CD4-positive, alpha-beta memory T cell (primary cell): ENCODE measurements around the gene SUCLG1. TPM values are rescaled to one million over a fixed set of nuclear protein-coding genes. Genes with fewer than 3 reads are reported as not detected.

Source experiments
- CTCF ChIA-PET: fragments of 350-600 bp; sonication (Branson Sonifier 250); formaldehyde crosslinking; loops from one replicate; lab custom pipeline; 2021; ENCODE audit warnings: inconsistent platforms; ENCODE audit not compliant: partially characterized antibody; lab: Charles Lee
- POLR2A ChIA-PET: fragments of 350-600 bp; sonication (Branson Sonifier 250); formaldehyde crosslinking; loops from one replicate; lab custom pipeline; 2021; ENCODE audit not compliant: partially characterized antibody; lab: Charles Lee
- DNase-seq, 5 donors: peaks; one replicate each; pipeline versions ENCODE4 v3.0.0 to v3.0.0-alpha.2; 2020 to 2022; ENCODE audit warnings: mixed read lengths in 1 of 5
- H3K27ac ChIP-seq: one replicate; pipeline ENCODE4 v1.7.0; 2013; ENCODE audit warnings: low read depth, low read length
- H3K27me3 ChIP-seq: 2 replicates; pipeline ENCODE4 v1.7.0; 2013; ENCODE audit warnings: mild to moderate bottlenecking, low read length, moderate library complexity; ENCODE audit not compliant: insufficient read depth
- H3K36me3 ChIP-seq: 2 replicates; pipeline ENCODE4 v1.7.0; 2013; ENCODE audit warnings: mild to moderate bottlenecking, low read length, moderate library complexity; ENCODE audit not compliant: insufficient read depth
- H3K4me1 ChIP-seq: 2 replicates; pipeline ENCODE4 v1.7.0; 2013; ENCODE audit warnings: mild to moderate bottlenecking, low read length, moderate library complexity; ENCODE audit not compliant: insufficient read depth
- H3K4me3 ChIP-seq, 2 donors: one replicate each; pipeline ENCODE4 v1.7.0; 2013; ENCODE audit warnings: low read length in 2 of 2, mild to moderate bottlenecking in 1 of 2
- H3K9me3 ChIP-seq, 2 donors: one replicate each; pipeline ENCODE4 v1.7.0; 2013; ENCODE audit warnings: low read length in 2 of 2, control low read depth in 1 of 2; ENCODE audit not compliant: control insufficient read depth in 1 of 2
- H3K27ac Mint-ChIP-seq, 7 donors: one replicate each; pipeline ENCODE4 v1.8.0; 2020 to 2021; ENCODE audit warnings: mixed read lengths in 7 of 7, mild to moderate bottlenecking in 6 of 7, inconsistent platforms in 3 of 7, moderate library complexity in 3 of 7
- H3K27me3 Mint-ChIP-seq, 2 donors: one replicate each; pipeline ENCODE4 v1.8.0; 2020 to 2021; ENCODE audit warnings: mixed read lengths in 2 of 2
- H3K36me3 Mint-ChIP-seq, 2 donors: one replicate each; pipeline ENCODE4 v1.8.0; 2020 to 2021; ENCODE audit warnings: mixed read lengths in 2 of 2, inconsistent platforms in 1 of 2, mild to moderate bottlenecking in 1 of 2
- H3K4me1 Mint-ChIP-seq, 4 donors: one replicate each; pipeline ENCODE4 v1.8.0; 2020 to 2021; ENCODE audit warnings: mixed read lengths in 4 of 4, mild to moderate bottlenecking in 1 of 4
- H3K4me3 Mint-ChIP-seq, 8 donors: one replicate each; pipeline ENCODE4 v1.8.0; 2020 to 2021; ENCODE audit warnings: mixed read lengths in 8 of 8, mild to moderate bottlenecking in 7 of 8, moderate library complexity in 6 of 8, inconsistent platforms in 3 of 8
- H3K9me3 Mint-ChIP-seq, 8 donors: one replicate each; pipeline ENCODE4 v1.8.0; 2020 to 2021; ENCODE audit warnings: mixed read lengths in 8 of 8, mild to moderate bottlenecking in 5 of 8, inconsistent platforms in 3 of 8, moderate library complexity in 1 of 8
- intact Hi-C: fragments of 100-400 bp; cut with micrococcal nuclease; formaldehyde crosslinking; loops from one replicate; pipeline ENCODE4 v1.15.1; 2023
- polyA plus RNA-seq, 2 donors: library from polyadenylated mRNA; unstranded; fragments of 300-500 nt; fragmentation: Illumina TruSeq; gene quantifications; one replicate each; pipeline ENCODE4 v1.2.3, GENCODE V29; 2021
- total RNA-seq, 2 experiments: library from RNA; stranded (reverse); gene quantifications; one replicate each; pipeline ENCODE4 v1.2.3, GENCODE V29; 2021

Gene SUCLG1
- total RNA-seq, result 10 to 100 TPM; 46.5 to 46.6 TPM
- 10 to 100 TPM; 83.8 to 92.9 TPM for polyA plus RNA-seq

- intact Hi-C loops, result loop anchor here (1.0 to 2.0 kb wide), 4 partner anchors 30 to 480 kb away; no protein-coding TSS in a partner anchor
- peaks cover 3 to 9% of the 10 kb centered on the region in 2 donors for H3K36me3 Mint-ChIP-seq
- peaks cover 0 to 2% (median 0%) of the 10 kb centered on the region in 8 donors for H3K9me3 Mint-ChIP-seq
- ChIA-PET POLR2A (interaction anchor here (0.6 to 1.7 kb wide), 16 partner anchors 10 to 1981 kb away, joined by 3 to 9 read pairs (median 3); partner anchors contain the start of genes KCMF1, KDM3A and TGOLN2), CTCF (interaction anchor here (0.8 kb wide), 1 partner anchor 422 kb away, joined by 3 read pairs; the partner anchor contains the start of gene TRABD2A)
- no peaks in the 10 kb centered on the region for H3K9me3 ChIP-seq
- peak within 1 kb of the TSS; percentile 77 for H3K27ac ChIP-seq
- DNase-seq, result peak; percentile 89 to 92 (median 90)
- H3K4me1 Mint-ChIP-seq, result peaks cover 36 to 49% (median 43%) of the 10 kb centered on the region in 4 donors
- peaks cover 39% of the 10 kb centered on the region for H3K4me1 ChIP-seq
- H3K27me3 ChIP-seq, result no peaks in the 10 kb centered on the region
- H3K36me3 ChIP-seq, result no peaks in the 10 kb centered on the region
- H3K27me3 Mint-ChIP-seq, result no peaks in the 10 kb centered on the region
- H3K4me3 ChIP-seq, result peak within 1 kb of the TSS; percentile 68 to 76
- peak within 1 kb of the TSS; percentile 90 to 99 (median 91) for H3K4me3 Mint-ChIP-seq
- H3K27ac Mint-ChIP-seq, result peak within 1 kb of the TSS; percentile 89 to 99 (median 98)
Observed at GRCh38 chr2:84459018-84459943, at the start of gene SUCLG1. Gene SUCLG1 (minus strand): TSS chr2:84459280. CDS start chr2:84459269, 11 bp downstream.

GRCh38 chr2:84498150-84498799, 39.2 kb upstream of the SUCLG1 start:
- H3K27me3 ChIP-seq, result no peaks in the 10 kb centered on the region
- intact Hi-C loops, result no loop called here
- H3K27ac ChIP-seq, result no peak overlapping the region
- no peak overlapping the region for H3K4me3 ChIP-seq
- CTCF ChIA-PET, result interaction anchor here (0.8 to 2.4 kb wide), 16 partner anchors 17 to 801 kb away, joined by 3 to 37 read pairs (median 5); no protein-coding TSS in a partner anchor
- H3K4me1 Mint-ChIP-seq, result peaks cover 6 to 14% (median 7%) of the 10 kb centered on the region in 4 donors
- POLR2A ChIA-PET, result interaction anchor here (0.9 to 1.7 kb wide), 4 partner anchors 19 to 471 kb away, joined by 3 to 4 read pairs (median 3); no protein-coding TSS in a partner anchor
- no peaks in the 10 kb centered on the region for H3K27me3 Mint-ChIP-seq
- peaks cover 8% of the 10 kb centered on the region for H3K4me1 ChIP-seq
- no peak for DNase-seq
- H3K9me3 Mint-ChIP-seq, result peaks cover 0 to 4% (median 2%) of the 10 kb centered on the region in 8 donors
- no peaks in the 10 kb centered on the region for H3K9me3 ChIP-seq
- H3K36me3 Mint-ChIP-seq, result no peaks in the 10 kb centered on the region
- no peak overlapping the region for H3K4me3 Mint-ChIP-seq
- peak overlapping the region in 5 of 7 donors; percentile 31 to 65 (median 44) for H3K27ac Mint-ChIP-seq
- H3K36me3 ChIP-seq, result no peaks in the 10 kb centered on the region

- no peak for DNase-seq
- Histone ChIP-seq H3K27ac (no peak overlapping the region), H3K9me3 (no peaks in the 10 kb centered on the region), H3K27me3 (no peaks in the 10 kb centered on the region), H3K4me3 (no peak overlapping the region), H3K4me1 (peaks cover 8% of the 10 kb centered on the region), H3K36me3 (no peaks in the 10 kb centered on the region)
- Mint-ChIP-seq H3K36me3 (no peaks in the 10 kb centered on the region), H3K27ac (peak overlapping the region in 1 of 7 donors; percentile 10), H3K9me3 (peaks cover 0 to 4% (median 0%) of the 10 kb centered on the region in 8 donors), H3K27me3 (no peaks in the 10 kb centered on the region), H3K4me1 (peaks cover 6 to 14% (median 7%) of the 10 kb centered on the region in 4 donors), H3K4me3 (no peak overlapping the region)
- CTCF ChIA-PET, result interaction anchor here (0.7 to 2.4 kb wide), 22 partner anchors 9 to 802 kb away, joined by 3 to 37 read pairs (median 4); no protein-coding TSS in a partner anchor
- intact Hi-C loops, result no loop called here
- POLR2A ChIA-PET, result interaction anchor here (0.9 to 1.7 kb wide), 4 partner anchors 20 to 472 kb away, joined by 3 to 4 read pairs (median 3); no protein-coding TSS in a partner anchor
Observed at GRCh38 chr2:84497285-84497684, 38.2 kb upstream of the SUCLG1 start.

- DNase-seq, result no peak
- Mint-ChIP-seq H3K27me3 (no peaks in the 10 kb centered on the region), H3K4me1 (peaks cover 6 to 14% (median 7%) of the 10 kb centered on the region in 4 donors), H3K27ac (peak overlapping the region in 1 of 7 donors; percentile 60), H3K36me3 (no peaks in the 10 kb centered on the region), H3K9me3 (no peaks in the 10 kb centered on the region), H3K4me3 (no peak overlapping the region)
- ChIA-PET CTCF (interaction anchor here (0.7 to 2.4 kb wide), 4 partner anchors 38 to 803 kb away, joined by 3 to 16 read pairs (median 3); no protein-coding TSS in a partner anchor), POLR2A (no interaction called here)
- Histone ChIP-seq H3K36me3 (no peaks in the 10 kb centered on the region), H3K4me1 (peaks cover 8% of the 10 kb centered on the region), H3K27me3 (no peaks in the 10 kb centered on the region), H3K9me3 (no peaks in the 10 kb centered on the region), H3K27ac (no peak overlapping the region), H3K4me3 (no peak overlapping the region)
- intact Hi-C loops, result no loop called here
Observed at GRCh38 chr2:84496386-84496785, 37.3 kb upstream of the SUCLG1 start.

- no peaks in the 10 kb centered on the region for H3K27me3 Mint-ChIP-seq
- Histone ChIP-seq H3K4me3 (no peak overlapping the region), H3K9me3 (no peaks in the 10 kb centered on the region), H3K4me1 (peaks cover 8% of the 10 kb centered on the region), H3K27me3 (no peaks in the 10 kb centered on the region), H3K27ac (no peak overlapping the region), H3K36me3 (no peaks in the 10 kb centered on the region)
- H3K27ac Mint-ChIP-seq, result peak overlapping the region in 6 of 7 donors; percentile 39 to 84 (median 60)
- peaks cover 6 to 14% (median 7%) of the 10 kb centered on the region in 4 donors for H3K4me1 Mint-ChIP-seq
- no peak overlapping the region for H3K4me3 Mint-ChIP-seq
- H3K36me3 Mint-ChIP-seq, result no peaks in the 10 kb centered on the region
- intact Hi-C loops, result loop anchor here (1.0 to 2.0 kb wide), 7 partner anchors 136 to 790 kb away; no protein-coding TSS in a partner anchor
- POLR2A ChIA-PET, result interaction anchor here (1.1 kb wide), 1 partner anchor 369 kb away, joined by 3 read pairs; no protein-coding TSS in a partner anchor
- CTCF ChIA-PET, result interaction anchor here (0.7 kb wide), 1 partner anchor 245 kb away, joined by 3 read pairs; no protein-coding TSS in a partner anchor
- DNase-seq, result peak; percentile 63 to 75 (median 71)
- H3K9me3 Mint-ChIP-seq, result no peaks in the 10 kb centered on the region
Observed at GRCh38 chr2:84495539-84496146, 36.6 kb upstream of the SUCLG1 start.

GRCh38 chr2:84494070-84494469, 35.0 kb upstream of the SUCLG1 start:
- H3K36me3 Mint-ChIP-seq, result no peaks in the 10 kb centered on the region
- DNase-seq, result no peak
- ChIA-PET POLR2A (interaction anchor here (1.7 kb wide), 1 partner anchor 432 kb away, joined by 6 read pairs; no protein-coding TSS in a partner anchor), CTCF (interaction anchor here (1.2 to 2.6 kb wide), 3 partner anchors 364 to 432 kb away, joined by 4 to 16 read pairs (median 5); no protein-coding TSS in a partner anchor)
- intact Hi-C loops, result loop anchor here (2.0 kb wide), 1 partner anchor 247 kb away; no protein-coding TSS in a partner anchor
- Histone ChIP-seq H3K4me3 (no peak overlapping the region), H3K9me3 (no peaks in the 10 kb centered on the region), H3K36me3 (no peaks in the 10 kb centered on the region), H3K27me3 (no peaks in the 10 kb centered on the region), H3K4me1 (peaks cover 8% of the 10 kb centered on the region), H3K27ac (no peak overlapping the region)
- no peak overlapping the region for H3K4me3 Mint-ChIP-seq
- H3K27me3 Mint-ChIP-seq, result no peaks in the 10 kb centered on the region
- peaks cover 6 to 14% (median 6%) of the 10 kb centered on the region in 4 donors for H3K4me1 Mint-ChIP-seq
- H3K27ac Mint-ChIP-seq, result no peak overlapping the region
- H3K9me3 Mint-ChIP-seq, result no peaks in the 10 kb centered on the region
